Testis (tissue), 3 donors: Measurements from ENCODE around the gene RCC2. TPM values are rescaled to one million over a fixed set of nuclear protein-coding genes. Genes with fewer than 3 reads are reported as not detected.

ENCODE experiments used
- DNase-seq: peaks from one replicate; pipeline ENCODE4 v3.0.0-alpha.2; 2019
- H3K27ac ChIP-seq, 2 donors: fragments of 200-600 bp; sonication (generic); one replicate each; pipeline ENCODE4 v1.5.1; 2019
- H3K27me3 ChIP-seq: fragments of 200-600 bp; sonication (generic); one replicate; pipeline ENCODE4 v1.5.1; 2019
- H3K36me3 ChIP-seq: fragments of 200-600 bp; sonication (generic); one replicate; pipeline ENCODE4 v1.5.1; 2017; ENCODE audit warnings: low read depth; ENCODE audit errors: missing control alignments
- H3K4me1 ChIP-seq: fragments of 200-600 bp; sonication (generic); one replicate; pipeline ENCODE4 v1.5.1; 2019
- H3K4me3 ChIP-seq, 2 donors: fragments of 200-600 bp; sonication (generic); one replicate each; pipeline ENCODE4 v1.5.1; 2017 to 2019
- H3K9me3 ChIP-seq: fragments of 200-600 bp; sonication (generic); one replicate; pipeline ENCODE4 v1.5.1; 2017
- POLR2A ChIP-seq: fragments of 450-650 bp; IDR thresholded peaks from one replicate; pipeline ENCODE4 v1.6.1; 2017; ENCODE audit warnings: antibody characterized with exemption, mild to moderate bottlenecking, moderate library complexity
- WGBS, 2 donors: methylation state at CpG; one replicate each; pipeline ENCODE4 v1.1.5; 2018; 5-methylcytosine and 5-hydroxymethylcytosine counted together
- intact Hi-C: fragments of 100-400 bp; cut with DNase I; formaldehyde crosslinking; loops from one replicate; pipeline ENCODE4 v1.15.1; 2023; ENCODE audit warnings: low total_unique reads
- polyA plus RNA-seq: library from polyadenylated mRNA; stranded (reverse); fragments of 350-450 nt; fragmentation: Illumina TruSeq; extraction: RNeasy Lipid Tissue Mini Kit (QIAGEN cat#74804); gene quantifications from one replicate; pipeline ENCODE4 v1.2.3, GENCODE V29; 2014; ENCODE audit warnings: low read depth, low replicate concordance; ENCODE audit not compliant: insufficient read depth
- total RNA-seq, 2 donors: library from RNA; depleted of rRNA; stranded (reverse); fragments of >200 nt; gene quantifications; one replicate each; pipeline ENCODE4 v1.2.3, GENCODE V29; 2016
- TF ChIP-seq, protein P1 (sequence below), 3 experiments: fragments of 450-650 bp in 2 of 3; fragments of 200-600 bp in 1 of 3; sonication (generic) in 1 of 3; IDR thresholded peaks; one replicate each; pipeline ENCODE4 v1.5.1; 2016 to 2019; ENCODE audit warnings: antibody characterized with exemption in 3 of 3, mild to moderate bottlenecking in 2 of 3, moderate library complexity in 1 of 3

Gene RCC2
- total and polyA plus RNA-seq, 3 donors from 2014 or later: 42.2 to 60.2 (median 55.0) TPM

DNA sequence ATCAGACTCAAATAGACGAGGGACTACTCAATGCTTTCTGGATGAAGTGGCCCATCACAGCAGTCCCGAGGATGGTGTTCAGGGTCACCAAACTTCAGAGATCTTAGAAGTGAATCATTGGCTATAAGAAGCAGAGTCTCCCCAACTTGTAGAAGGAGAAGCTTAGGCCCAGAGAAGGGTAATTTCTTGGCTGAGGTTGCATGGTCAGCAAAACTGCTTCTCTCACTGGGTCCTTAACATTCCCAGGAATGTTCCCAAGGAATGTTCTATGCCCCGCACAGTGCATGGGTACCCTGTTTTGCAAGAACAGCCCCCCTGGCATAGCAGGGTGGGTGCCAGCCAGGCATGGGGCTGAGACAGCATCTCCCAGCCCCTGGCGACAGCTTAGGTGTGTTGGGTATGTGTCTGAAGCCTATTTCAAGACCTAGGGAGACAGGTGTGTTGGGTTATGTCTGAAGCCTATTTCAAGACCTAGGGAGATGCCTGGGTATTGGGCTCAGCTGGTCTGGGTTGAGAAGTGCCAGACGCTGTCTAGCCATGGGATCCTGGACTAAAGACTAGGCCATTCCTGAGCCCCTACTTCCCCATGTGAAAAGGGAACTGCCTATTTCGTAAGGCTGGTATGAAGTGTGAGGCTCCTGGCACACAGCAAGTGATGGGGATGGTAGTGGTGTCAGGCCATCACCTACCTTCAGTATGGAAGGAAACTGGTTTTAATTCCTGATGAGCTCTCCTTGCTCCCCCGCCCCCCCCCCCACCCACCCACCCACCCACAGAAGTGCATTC, 41.4 kb downstream of the RCC2 start:
- Histone ChIP-seq H3K9me3 (no peaks in the 10 kb centered on the region), H3K36me3 (no peaks in the 10 kb centered on the region), H3K27me3 (no peaks in the 10 kb centered on the region), H3K4me3 (no peak overlapping the region), H3K4me1 (no peaks in the 10 kb centered on the region), H3K27ac (no peak overlapping the region)
- no peak for DNase-seq
- intact Hi-C loops: no loop called here
- TF ChIP-seq POLR2A: no peak
- TF ChIP-seq, protein P1, sequence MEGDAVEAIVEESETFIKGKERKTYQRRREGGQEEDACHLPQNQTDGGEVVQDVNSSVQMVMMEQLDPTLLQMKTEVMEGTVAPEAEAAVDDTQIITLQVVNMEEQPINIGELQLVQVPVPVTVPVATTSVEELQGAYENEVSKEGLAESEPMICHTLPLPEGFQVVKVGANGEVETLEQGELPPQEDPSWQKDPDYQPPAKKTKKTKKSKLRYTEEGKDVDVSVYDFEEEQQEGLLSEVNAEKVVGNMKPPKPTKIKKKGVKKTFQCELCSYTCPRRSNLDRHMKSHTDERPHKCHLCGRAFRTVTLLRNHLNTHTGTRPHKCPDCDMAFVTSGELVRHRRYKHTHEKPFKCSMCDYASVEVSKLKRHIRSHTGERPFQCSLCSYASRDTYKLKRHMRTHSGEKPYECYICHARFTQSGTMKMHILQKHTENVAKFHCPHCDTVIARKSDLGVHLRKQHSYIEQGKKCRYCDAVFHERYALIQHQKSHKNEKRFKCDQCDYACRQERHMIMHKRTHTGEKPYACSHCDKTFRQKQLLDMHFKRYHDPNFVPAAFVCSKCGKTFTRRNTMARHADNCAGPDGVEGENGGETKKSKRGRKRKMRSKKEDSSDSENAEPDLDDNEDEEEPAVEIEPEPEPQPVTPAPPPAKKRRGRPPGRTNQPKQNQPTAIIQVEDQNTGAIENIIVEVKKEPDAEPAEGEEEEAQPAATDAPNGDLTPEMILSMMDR (IDR thresholded peaks at IDR 0.05): no peak
- WGBS, 2 donors: 90 to 91% methylated on average over 4 to 6 of the region's 7 CpGs

DNA sequence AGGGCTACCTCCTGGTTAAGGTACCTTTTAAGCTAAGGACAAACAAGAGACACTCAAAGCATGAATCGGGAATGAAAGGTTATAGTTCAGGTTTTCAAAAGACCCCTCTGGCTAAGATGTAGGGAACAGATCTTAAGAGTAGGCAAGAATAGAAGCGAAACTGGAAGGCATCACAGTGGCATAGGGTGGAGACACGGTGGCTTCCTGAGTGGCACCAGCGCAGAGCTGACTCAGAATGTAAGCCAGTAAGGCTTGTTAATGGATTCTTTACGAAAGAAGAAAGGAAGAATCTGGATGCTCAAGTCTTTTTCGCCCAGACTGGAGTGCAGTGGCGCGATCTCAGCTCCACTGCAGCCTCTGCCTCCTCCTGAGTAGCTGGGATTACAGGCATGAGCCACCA, 46.2 kb downstream of the RCC2 start:
- H3K4me1 ChIP-seq: no peaks in the 10 kb centered on the region
- no peaks in the 10 kb centered on the region for H3K36me3 ChIP-seq
- H3K9me3 ChIP-seq: no peaks in the 10 kb centered on the region
- WGBS, 2 donors: 66 to 69% methylated on average over 8 of the region's 8 CpGs
- no peak for DNase-seq
- intact Hi-C loops: no loop called here
- H3K27me3 ChIP-seq: no peaks in the 10 kb centered on the region
- TF ChIP-seq, protein P1 (IDR thresholded peaks at IDR 0.05): no peak
- no peak for TF ChIP-seq POLR2A
- no peak overlapping the region for H3K4me3 ChIP-seq
- no peak overlapping the region for H3K27ac ChIP-seq

DNA sequence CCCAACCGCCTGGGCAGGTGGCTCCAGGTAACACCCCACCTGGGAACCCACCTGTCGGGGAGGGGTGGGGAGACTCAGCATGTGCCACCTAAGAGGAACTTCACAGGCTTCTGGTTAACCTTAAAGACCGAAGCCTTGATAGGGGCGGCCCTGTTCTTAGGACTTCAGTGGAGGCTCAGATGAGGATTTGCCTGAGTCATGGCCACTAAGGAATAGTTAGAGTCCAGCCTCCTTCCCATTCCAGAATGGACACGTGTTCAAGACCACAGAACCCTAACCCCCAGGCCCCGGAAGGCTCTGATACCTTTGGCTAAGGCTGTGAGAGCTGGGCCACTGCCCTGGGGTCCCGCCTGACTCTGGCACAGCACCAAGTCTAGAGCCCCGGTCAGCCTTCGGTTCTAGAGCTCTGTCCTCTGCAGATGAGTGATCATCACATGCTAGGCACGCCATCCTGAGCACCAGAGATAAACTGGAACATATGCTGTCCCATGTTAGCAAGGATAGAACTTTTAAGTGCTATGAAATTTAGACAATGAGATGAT, 47.2 kb downstream of the RCC2 start:
- TF ChIP-seq, protein P1 (IDR thresholded peaks at IDR 0.05): no peak
- no peak for TF ChIP-seq POLR2A
- Histone ChIP-seq H3K4me3 (no peak overlapping the region), H3K36me3 (no peaks in the 10 kb centered on the region), H3K4me1 (no peaks in the 10 kb centered on the region), H3K27ac (no peak overlapping the region), H3K27me3 (no peaks in the 10 kb centered on the region), H3K9me3 (no peaks in the 10 kb centered on the region)
- intact Hi-C loops: no loop called here
- no peak for DNase-seq
- WGBS, 2 donors: 62 to 91% methylated on average over 10 of the region's 10 CpGs

DNA sequence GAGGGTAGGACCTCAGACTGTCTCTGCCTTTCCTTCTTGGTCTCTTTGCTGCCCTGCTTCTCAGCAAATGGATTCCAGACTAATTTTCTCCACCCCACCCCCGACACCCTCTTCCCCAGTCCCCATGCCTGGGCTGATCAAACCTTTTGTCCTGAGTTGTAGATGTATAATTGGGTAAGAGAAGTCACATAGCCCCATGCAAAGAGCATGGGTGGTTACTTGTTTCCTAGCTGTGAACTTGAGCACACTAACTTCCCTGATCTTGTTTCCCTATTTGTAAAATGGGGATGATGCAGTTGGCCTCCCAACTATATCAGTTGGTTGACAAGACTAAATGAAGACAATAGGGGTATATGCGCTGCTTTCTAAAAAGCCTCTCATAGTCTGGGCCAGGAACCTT, 58.3 kb downstream of the RCC2 start:
- no peak for DNase-seq
- no peaks in the 10 kb centered on the region for H3K4me1 ChIP-seq
- H3K9me3 ChIP-seq: no peaks in the 10 kb centered on the region
- intact Hi-C loops: no loop called here
- no peak overlapping the region for H3K4me3 ChIP-seq
- no peak for TF ChIP-seq POLR2A
- TF ChIP-seq, protein P1 (IDR thresholded peaks at IDR 0.05): no peak
- H3K36me3 ChIP-seq: no peaks in the 10 kb centered on the region
- 50 to 95% methylated on average over 2 of the region's 2 CpGs for WGBS, 2 donors
- H3K27me3 ChIP-seq: no peaks in the 10 kb centered on the region
- no peak overlapping the region for H3K27ac ChIP-seq
